ENCODE data around the gene USP2. TPM values are rescaled to one million over a fixed set of nuclear protein-coding genes. Genes with fewer than 3 reads are reported as not detected.

Gene USP2
- total RNA-seq, 1 donor from 2014 or later: 5.1 TPM

GRCh38 chr11:119316729-119317591 lies 64.5 kb downstream of the USP2 start, which contains the start of gene MCAM:
Gene MCAM (minus strand): TSS chr11:119317130. CDS start chr11:119317101, 29 bp downstream.
- peak within 1 kb of the TSS; percentile 90 for H3K27ac ChIP-seq
- H3K27me3 ChIP-seq (ENCODE audit: low read depth): peaks cover 50% of the 10 kb centered on the region
- no peak for TF ChIP-seq CTCF (IDR thresholded peaks at IDR 0.05)
- intact Hi-C loops (cut with DNase I): no loop called here
- H3K4me1 ChIP-seq: peaks cover 69% of the 10 kb centered on the region
- ATAC-seq: no peak
- no peaks in the 10 kb centered on the region for H3K9me3 ChIP-seq
- H3K4me3 ChIP-seq: peak within 1 kb of the TSS; percentile 51
- DNase-seq: no peak
- peaks cover 10% of the 10 kb centered on the region for H3K36me3 ChIP-seq

GRCh38 chr11:119316016-119316728 lies 65.3 kb downstream of the USP2 start:
- ATAC-seq: peak in 1 of 2 donors; percentile 3
- H3K27me3 ChIP-seq (ENCODE audit: low read depth): peaks cover 50% of the 10 kb centered on the region
- peaks cover 10% of the 10 kb centered on the region for H3K36me3 ChIP-seq
- peak overlapping the region; percentile 90 for H3K27ac ChIP-seq
- peaks cover 61% of the 10 kb centered on the region for H3K4me1 ChIP-seq
- intact Hi-C loops (cut with DNase I): no loop called here
- no peak for DNase-seq
- TF ChIP-seq CTCF (IDR thresholded peaks at IDR 0.05): no peak
- no peaks in the 10 kb centered on the region for H3K9me3 ChIP-seq
- H3K4me3 ChIP-seq: peak overlapping the region; percentile 51

GRCh38 chr11:119315131-119316015 lies 66.1 kb downstream of the USP2 start:
- Histone ChIP-seq H3K4me1 (peaks cover 53% of the 10 kb centered on the region), H3K36me3 (peaks cover 18% of the 10 kb centered on the region), H3K9me3 (no peaks in the 10 kb centered on the region), H3K27me3 (ENCODE audit: low read depth) (peaks cover 46% of the 10 kb centered on the region), H3K4me3 (peak overlapping the region; percentile 51), H3K27ac (peak overlapping the region; percentile 90)
- TF ChIP-seq CTCF (IDR thresholded peaks at IDR 0.05): no peak
- DNase-seq (no peak), ATAC-seq (peak; percentile 26 to 41)
- intact Hi-C loops (cut with DNase I): no loop called here

GRCh38 chr11:119314726-119315125 lies 66.8 kb downstream of the USP2 start:
- ATAC-seq (no peak), DNase-seq (no peak)
- H3K27ac ChIP-seq: peak overlapping the region; percentile 90
- H3K36me3 ChIP-seq: peaks cover 21% of the 10 kb centered on the region
- H3K9me3 ChIP-seq: no peaks in the 10 kb centered on the region
- H3K4me3 ChIP-seq: peak overlapping the region; percentile 51
- peaks cover 52% of the 10 kb centered on the region for H3K4me1 ChIP-seq
- peaks cover 45% of the 10 kb centered on the region for H3K27me3 ChIP-seq (ENCODE audit: low read depth)
- TF ChIP-seq CTCF (IDR thresholded peaks at IDR 0.05): no peak
- intact Hi-C loops (cut with DNase I): no loop called here

GRCh38 chr11:119310682-119311052 lies 70.8 kb downstream of the USP2 start:
- intact Hi-C loops (cut with DNase I): no loop called here
- ATAC-seq: no peak
- Histone ChIP-seq H3K9me3 (no peaks in the 10 kb centered on the region), H3K27me3 (ENCODE audit: low read depth) (peaks cover 14% of the 10 kb centered on the region), H3K4me3 (no peak overlapping the region), H3K4me1 (peaks cover 13% of the 10 kb centered on the region), H3K36me3 (peaks cover 48% of the 10 kb centered on the region), H3K27ac (no peak overlapping the region)
- TF ChIP-seq CTCF (IDR thresholded peaks at IDR 0.05): no peak
- no peak for DNase-seq
